Keratinocyte (primary cell): Measurements from ENCODE around the gene LEKR1. TPM values are rescaled to one million over a fixed set of nuclear protein-coding genes. Genes with fewer than 3 reads are reported as not detected.

Source experiments
- DNase-seq: peaks from one replicate; pipeline ENCODE4 v3.0.0-alpha.2; 2011; ENCODE audit warnings: low read depth, missing footprints, low spot score
- FAIRE-seq: peaks from 2 replicates; lab custom pipeline; 2011; peaks lifted over from hg19 to GRCh38; lab: Jason Lieb, UNC
- H2AFZ ChIP-seq: 2 replicates; pipeline ENCODE4 v1.6.0; 2012; ENCODE audit warnings: low read length, control low read depth, inconsistent platforms; ENCODE audit not compliant: control insufficient read depth
- H3K27ac ChIP-seq: 2 replicates; pipeline ENCODE4 v1.5.1; 2011; ENCODE audit warnings: low read length; ENCODE audit not compliant: control insufficient read depth, insufficient read depth
- H3K27me3 ChIP-seq: 3 replicates; pipeline ENCODE4 v1.6.0; 2011; ENCODE audit warnings: low read length; ENCODE audit not compliant: control insufficient read depth, insufficient read depth; ENCODE audit errors: extremely low read depth
- H3K36me3 ChIP-seq, 2 experiments: 2 replicates in 1 of 2; 3 replicates in 1 of 2; pipeline ENCODE4 v1.5.1; 2011; ENCODE audit warnings: low read length in 2 of 2, mild to moderate bottlenecking in 1 of 2; ENCODE audit not compliant: control insufficient read depth in 2 of 2, insufficient read depth in 2 of 2; ENCODE audit errors: extremely low read depth in 1 of 2
- H3K4me1 ChIP-seq: 3 replicates; pipeline ENCODE4 v1.5.1; 2011; ENCODE audit warnings: low read length; ENCODE audit not compliant: control insufficient read depth, insufficient read depth; ENCODE audit errors: extremely low read depth
- H3K4me2 ChIP-seq: 3 replicates; pipeline ENCODE4 v1.6.0; 2011; ENCODE audit warnings: low read depth, low read length; ENCODE audit not compliant: control insufficient read depth, insufficient read depth; ENCODE audit errors: extremely low read depth
- H3K4me3 ChIP-seq, 3 experiments: fragments of 200-600 bp in 1 of 3; sonication (generic) in 1 of 3; 2 replicates in 2 of 3; 3 replicates in 1 of 3; pipeline ENCODE4 v1.5.1; 2011 to 2016; ENCODE audit warnings: low read length in 3 of 3, mild to moderate bottlenecking in 3 of 3, control low read depth in 2 of 3, inconsistent platforms in 1 of 3, low read depth in 1 of 3, mixed read lengths in 1 of 3, mixed run types in 1 of 3, moderate library complexity in 1 of 3; ENCODE audit not compliant: control insufficient read depth in 2 of 3, insufficient read depth in 2 of 3; ENCODE audit errors: extremely low read depth in 1 of 3
- H3K79me2 ChIP-seq: 2 replicates; pipeline ENCODE4 v1.6.0; 2012; ENCODE audit warnings: low read length; ENCODE audit not compliant: control insufficient read depth, insufficient read depth
- H3K9ac ChIP-seq: 3 replicates; pipeline ENCODE4 v1.6.0; 2011; ENCODE audit warnings: low read length; ENCODE audit not compliant: control insufficient read depth, insufficient read depth; ENCODE audit errors: extremely low read depth
- H3K9me1 ChIP-seq: 3 replicates; pipeline ENCODE4 v1.6.0; 2011; ENCODE audit warnings: low read length; ENCODE audit not compliant: control insufficient read depth, insufficient read depth; ENCODE audit errors: extremely low read depth
- H3K9me3 ChIP-seq: 2 replicates; pipeline ENCODE4 v1.5.1; 2012; ENCODE audit warnings: low read depth, low read length; ENCODE audit not compliant: control insufficient read depth
- H4K20me1 ChIP-seq: 3 replicates; pipeline ENCODE4 v1.6.0; 2011; ENCODE audit warnings: low read length; ENCODE audit not compliant: control insufficient read depth, insufficient read depth; ENCODE audit errors: extremely low read depth
- CTCF ChIP-seq, 3 experiments: IDR thresholded peaks in 1 of 3; conservative IDR thresholded peaks in 1 of 3; optimal IDR thresholded peaks in 1 of 3; 2 replicates in 2 of 3; 3 replicates in 1 of 3; pipeline versions ENCODE3 to v1.5.1; 2011; ENCODE audit warnings: low read length in 3 of 3, mild to moderate bottlenecking in 3 of 3, moderate library complexity in 2 of 3, control low read depth in 1 of 3, inconsistent platforms in 1 of 3; ENCODE audit not compliant: insufficient read depth in 2 of 3; ENCODE audit errors: extremely low read depth in 1 of 3
- EZH2 ChIP-seq: IDR thresholded peaks from one replicate; pipeline ENCODE4 v1.6.1; 2012; ENCODE audit warnings: inconsistent platforms, mild to moderate bottlenecking, low read length, moderate library complexity
- dilution Hi-C: fragments of 300-500 bp; cut with MboI; formaldehyde crosslinking; loops from one replicate; pipeline ENCODE4 v1.7.0; 2020; ENCODE audit warnings: low sequenced_read_pairs; ENCODE audit not compliant: extremely low pct_ligation_motif_present
- polyA plus RNA-seq, 5 experiments: library from polyadenylated mRNA; depleted of rRNA in 3 of 5; stranded (reverse) in 3 of 5; stranded (forward) in 1 of 5; unstranded in 1 of 5; fragments of >200 nt; gene quantifications; 1 replicate in 1 of 5; 2 replicates in 3 of 5; 3 replicates in 1 of 5; pipeline versions ENCODE4 v1.2.1 to v1.2.3, GENCODE V29; 2011 to 2012; ENCODE audit warnings: missing spikeins in 2 of 5, low read depth in 1 of 5, low replicate concordance in 1 of 5

The LEKR1 gene
- polyA plus RNA-seq, 1 donor (not counting 4 experiments of a cell fraction or from before 2014, with no cell fraction given), result 0.63 TPM

GRCh38 chr3:156803952-156804741 lies 22.0 kb upstream of the LEKR1 start:
- no peaks in the 10 kb centered on the region for H3K79me2 ChIP-seq
- H4K20me1 ChIP-seq, result no peaks in the 10 kb centered on the region
- no peak overlapping the region for H3K4me3 ChIP-seq
- H3K4me1 ChIP-seq, result peaks cover 17% of the 10 kb centered on the region
- H3K9me3 ChIP-seq, result no peaks in the 10 kb centered on the region
- H3K9ac ChIP-seq, result no peak overlapping the region
- DNase-seq (no peak), FAIRE-seq (no peak)
- H3K27me3 ChIP-seq, result no peaks in the 10 kb centered on the region
- dilution Hi-C loops, result no loop called here
- no peak overlapping the region for H3K4me2 ChIP-seq
- H3K27ac ChIP-seq, result no peak overlapping the region
- H3K36me3 ChIP-seq, result peaks cover 2 to 4% of the 10 kb centered on the region in 2 experiments
- H2AFZ ChIP-seq, result no peak overlapping the region
- no peaks in the 10 kb centered on the region for H3K9me1 ChIP-seq
- TF ChIP-seq EZH2 (no peak), CTCF (optimal IDR thresholded peaks at IDR 0.05 in 1 of 3, IDR thresholded peaks at IDR 0.05 in 1 of 3, conservative IDR thresholded peaks at IDR 0.05 in 1 of 3; ENCODE audit: extremely low read depth in 1 of 3, insufficient read depth in 2 of 3, low read length in 3 of 3) (no peak)

- Histone ChIP-seq H3K9ac (no peak overlapping the region), H3K4me2 (no peak overlapping the region), H3K9me3 (no peaks in the 10 kb centered on the region), H3K9me1 (no peaks in the 10 kb centered on the region), H3K36me3 (peaks cover 0 to 5% of the 10 kb centered on the region in 2 experiments), H3K27ac (no peak overlapping the region), H3K79me2 (peaks cover 14% of the 10 kb centered on the region), H2AFZ (no peak overlapping the region), H3K27me3 (no peaks in the 10 kb centered on the region), H4K20me1 (no peaks in the 10 kb centered on the region), H3K4me1 (peaks cover 31% of the 10 kb centered on the region), H3K4me3 (no peak overlapping the region)
- dilution Hi-C loops, result no loop called here
- TF ChIP-seq EZH2 (no peak), CTCF (optimal IDR thresholded peaks at IDR 0.05 in 1 of 3, IDR thresholded peaks at IDR 0.05 in 1 of 3, conservative IDR thresholded peaks at IDR 0.05 in 1 of 3; ENCODE audit: extremely low read depth in 1 of 3, insufficient read depth in 2 of 3, low read length in 3 of 3) (no peak)
- DNase-seq, result no peak
- FAIRE-seq, result no peak
These were observed 19.5 kb upstream of the LEKR1 start for GRCh38 chr3:156806698-156807097.
